D721Med (cell line): ENCODE results near the gene ROCK2.

Experiments used
- DNase-seq: peaks from one replicate; pipeline ENCODE4 v3.0.0; 2011; ENCODE audit warnings: low spot score; ENCODE audit not compliant: insufficient read length
- FAIRE-seq: peaks from 2 replicates; lab custom pipeline; 2011; peaks lifted over from hg19 to GRCh38; lab: Jason Lieb, UNC
- CTCF ChIP-seq: IDR thresholded peaks from 2 replicates; pipeline ENCODE4 v1.5.1; 2012; ENCODE audit warnings: mild to moderate bottlenecking, control low read depth; ENCODE audit not compliant: insufficient read depth; ENCODE audit errors: missing control alignments

ROCK2 gene

GRCh38 chr2:11309706-11310105 lies 34.7 kb downstream of the ROCK2 start:
- no peak for TF ChIP-seq CTCF
- FAIRE-seq (no peak), DNase-seq (no peak)

GRCh38 chr2:11307764-11308415 lies 36.5 kb downstream of the ROCK2 start:
- DNase-seq (no peak), FAIRE-seq (no peak)

GRCh38 chr2:11305958-11306357 lies 38.5 kb downstream of the ROCK2 start:
- FAIRE-seq, result no peak
- no peak for DNase-seq
- TF ChIP-seq CTCF, result no peak

More at GRCh38 chr2:11307764-11308415, 36.5 kb downstream of the ROCK2 start:
- TF ChIP-seq CTCF, result no peak

- DNase-seq (no peak), FAIRE-seq (no peak)
- TF ChIP-seq CTCF, result no peak
Measured at GRCh38 chr2:11305338-11305737, 39.1 kb downstream of the ROCK2 start.

- DNase-seq (no peak), FAIRE-seq (no peak)
- no peak for TF ChIP-seq CTCF
Measured at GRCh38 chr2:11304476-11304875, 40.0 kb downstream of the ROCK2 start.

- no peak for TF ChIP-seq CTCF
Measured at GRCh38 chr2:11303290-11304013, 41.0 kb downstream of the ROCK2 start.

GRCh38 chr2:11299439-11299838 lies 45.0 kb downstream of the ROCK2 start:
- DNase-seq (no peak), FAIRE-seq (no peak)
- TF ChIP-seq CTCF, result no peak

More at GRCh38 chr2:11303290-11304013, 41.0 kb downstream of the ROCK2 start:
- FAIRE-seq, result no peak
- no peak for DNase-seq
